IPS-NIHi11 (cell line): ENCODE data around the gene ACYP2.
"Not testable (repeated sequence)": the region's sequence is repeated elsewhere in the genome, so short reads cannot be mapped to it uniquely, and the experiment has no call there.

Source experiments
- DNase-seq: peaks from one replicate; pipeline ENCODE4 v3.0.0; 2012; ENCODE audit warnings: mixed read lengths, low spot score

Gene ACYP2

DNA sequence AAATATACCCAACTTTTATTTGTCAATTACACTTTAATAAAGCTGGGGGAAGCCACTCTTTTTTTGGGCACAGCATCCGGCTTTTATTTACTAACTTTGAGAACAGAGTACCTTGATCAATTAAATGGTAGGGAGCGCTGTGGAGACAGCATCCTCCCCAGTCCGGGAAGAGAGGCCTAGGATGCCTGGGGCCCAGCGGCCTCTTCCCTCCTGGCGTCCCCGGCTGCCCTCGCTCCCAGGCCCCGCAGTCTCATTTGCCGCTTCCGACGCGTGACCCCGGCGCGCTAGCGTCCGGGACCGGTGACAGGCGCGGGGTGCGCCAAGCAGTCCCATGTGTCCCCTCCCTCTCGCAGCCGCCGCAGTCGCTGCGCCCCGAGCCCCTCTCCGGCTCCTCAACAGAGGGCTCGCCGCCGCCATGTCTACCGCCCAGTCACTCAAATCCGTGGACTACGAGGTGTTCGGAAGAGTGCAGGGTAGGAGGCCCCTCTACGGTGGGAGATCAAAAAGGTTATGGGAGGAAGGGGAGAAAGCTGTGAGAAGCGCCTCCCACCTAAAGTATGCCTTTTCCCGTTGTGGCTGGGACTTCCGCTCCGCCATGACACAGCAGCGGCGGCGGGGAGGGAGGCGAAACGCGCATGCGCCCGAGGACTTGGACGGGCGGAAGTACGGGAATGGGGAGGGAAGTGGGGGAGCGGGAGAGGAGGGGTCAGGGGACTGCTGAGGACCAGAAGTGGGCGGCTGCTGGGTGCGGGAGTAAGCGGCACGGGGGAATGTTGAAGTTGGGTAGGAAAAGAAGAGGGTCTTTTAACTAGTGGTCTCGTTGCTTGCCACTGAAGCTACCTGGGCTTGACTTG, at the start of gene ACYP2:
TSS of gene ACYP2 (plus strand) at position 332 of the 854 bp plus-strand sequence.
- peak; percentile 96 for DNase-seq

GRCh38 chr2:54065891-54066290, 49.5 kb upstream of the ACYP2 start:
- no peak for DNase-seq

GRCh38 chr2:54067851-54068375, 47.5 kb upstream of the ACYP2 start:
- DNase-seq, result no peak

DNA sequence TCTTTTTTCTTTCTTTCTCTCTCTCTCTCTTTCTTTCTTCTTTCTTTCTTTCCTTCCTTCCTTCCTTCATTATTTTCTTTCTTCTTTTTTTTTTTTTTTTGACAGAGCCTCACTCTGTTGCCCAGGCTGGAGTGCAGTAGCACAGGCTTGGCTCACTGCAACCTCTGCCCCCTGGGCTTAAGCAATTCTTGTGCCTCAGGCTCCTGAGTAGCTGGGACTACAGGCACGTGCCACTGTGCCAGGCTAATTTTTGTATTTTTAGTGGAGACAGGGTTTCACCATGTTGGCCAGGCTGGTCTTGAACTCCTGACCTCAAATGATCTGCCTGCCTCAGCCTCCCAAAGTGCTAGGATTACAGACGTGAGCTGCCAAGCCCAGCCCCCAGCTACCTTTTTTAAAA, 42.9 kb upstream of the ACYP2 start:
- DNase-seq, result not testable (repeated sequence)

- DNase-seq, result no peak
Measured at GRCh38 chr2:54073796-54074195, 41.6 kb upstream of the ACYP2 start.

DNA sequence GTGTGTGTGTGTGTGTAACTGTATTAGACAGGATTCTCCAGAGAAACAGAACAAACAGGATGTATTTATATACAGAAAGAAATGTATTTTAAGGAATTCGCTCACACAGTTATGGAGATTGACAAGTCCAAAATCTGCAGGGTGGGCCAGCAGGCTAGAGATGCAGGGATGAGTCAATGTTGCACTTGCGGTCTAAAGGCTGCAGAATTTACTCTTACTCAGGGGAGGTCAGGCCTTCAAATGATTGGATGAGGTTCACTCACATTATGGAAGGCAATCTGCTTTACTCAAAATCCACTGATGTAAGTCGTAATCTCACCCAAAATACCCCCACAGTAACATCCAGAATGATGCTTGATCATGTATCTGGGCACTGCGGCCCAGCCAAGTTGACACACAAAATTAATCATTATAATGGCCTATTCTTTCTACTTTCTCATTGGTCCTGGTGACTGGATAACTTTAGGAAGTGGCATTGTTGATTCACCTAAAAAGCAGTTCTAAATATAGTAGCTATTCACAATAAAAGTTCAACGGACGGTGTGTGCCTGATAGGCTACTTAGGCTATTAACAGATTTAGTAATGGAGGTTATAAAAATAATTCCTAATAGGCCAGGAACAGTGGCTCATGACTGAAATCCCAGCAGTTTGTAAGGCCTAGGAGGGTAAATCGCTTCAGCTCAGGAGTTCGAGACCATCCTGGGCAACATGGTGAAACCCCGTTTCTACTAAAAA, 40.6 kb upstream of the ACYP2 start:
- no peak for DNase-seq

DNA sequence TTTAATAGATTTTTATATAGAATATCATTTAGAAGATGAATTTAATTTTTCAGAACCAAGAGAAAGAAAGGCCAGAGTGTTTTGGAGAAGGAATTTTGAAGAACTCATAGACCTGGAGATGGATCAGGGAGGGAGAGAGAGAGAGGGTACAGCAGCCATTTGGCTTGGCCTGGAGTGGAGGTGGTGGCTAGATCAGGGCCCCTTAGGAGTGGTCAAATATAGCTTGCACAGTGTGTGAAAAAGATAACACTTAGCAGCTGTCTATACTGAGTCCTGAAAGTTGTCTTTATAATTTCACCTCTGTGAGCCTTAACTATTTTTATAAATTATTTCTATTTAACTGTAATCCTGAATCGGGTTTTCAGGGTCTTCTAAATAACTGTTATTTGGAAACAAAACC, 38.8 kb upstream of the ACYP2 start:
- no peak for DNase-seq

DNA sequence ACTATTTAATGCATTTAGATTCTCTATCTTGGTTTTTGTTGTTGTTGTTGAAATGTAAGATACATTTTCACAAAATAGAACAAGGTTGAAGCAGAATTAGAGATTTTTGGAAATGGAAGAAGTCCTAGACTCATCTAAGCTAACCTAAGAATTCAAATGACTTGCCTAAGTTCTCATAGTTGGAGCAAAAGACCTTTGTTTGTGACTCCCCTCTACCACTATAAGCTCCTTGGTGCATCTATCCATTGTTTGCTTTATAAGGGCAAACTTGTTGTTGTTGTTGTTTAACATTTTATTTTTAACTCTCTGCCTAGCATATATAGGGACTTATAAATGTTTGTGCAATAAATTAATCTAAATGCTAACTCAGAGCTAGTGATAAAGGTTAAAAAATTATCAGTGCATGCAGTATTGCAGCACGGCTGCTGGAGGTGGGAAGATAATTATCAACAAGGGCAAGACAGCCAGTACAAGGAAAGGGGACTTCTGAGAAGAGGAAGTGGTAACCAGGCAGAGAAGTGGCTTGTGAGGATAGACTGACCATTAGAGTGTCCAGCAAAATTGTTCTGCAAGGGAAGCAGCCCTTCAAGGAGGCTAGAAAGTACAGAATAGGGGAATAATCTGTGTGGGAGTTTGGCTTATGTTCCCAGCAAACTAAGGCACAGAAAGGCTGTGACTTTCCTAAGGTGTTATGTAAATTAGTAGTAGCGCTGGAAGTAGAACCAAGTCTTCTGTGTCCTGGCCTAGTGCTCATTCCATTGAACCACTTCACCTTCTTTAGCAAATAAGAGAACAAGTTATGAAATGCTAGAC, 38.1 kb upstream of the ACYP2 start:
- no peak for DNase-seq

GRCh38 chr2:54079331-54079730, 36.1 kb upstream of the ACYP2 start:
- DNase-seq, result no peak

GRCh38 chr2:54081574-54081973, 33.8 kb upstream of the ACYP2 start:
- no peak for DNase-seq

GRCh38 chr2:54083021-54083420, 32.4 kb upstream of the ACYP2 start:
- DNase-seq, result no peak

GRCh38 chr2:54083445-54083844, 32.0 kb upstream of the ACYP2 start:
- no peak for DNase-seq

GRCh38 chr2:54084600-54084999, 30.8 kb upstream of the ACYP2 start:
- no peak for DNase-seq

DNA sequence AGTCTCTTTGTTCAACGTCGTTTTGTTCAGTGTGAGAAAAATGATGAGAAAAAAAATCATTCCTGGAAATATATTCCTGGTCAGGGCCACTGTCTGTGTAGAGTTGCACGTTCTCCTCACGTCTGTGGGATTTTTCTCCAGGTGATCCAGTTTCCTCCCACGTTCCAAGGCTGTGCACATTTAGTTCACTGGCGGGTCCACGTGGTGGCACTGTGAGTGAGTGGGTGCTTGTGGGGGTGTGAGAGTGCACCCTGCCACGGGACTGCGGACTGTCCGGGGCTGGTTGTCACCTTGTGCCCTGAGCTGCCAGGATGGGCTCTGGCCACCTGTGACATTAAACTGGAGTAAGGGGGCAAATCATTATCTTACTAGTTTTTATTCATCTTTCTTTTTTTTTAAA, 30.3 kb upstream of the ACYP2 start:
- no peak for DNase-seq

GRCh38 chr2:54086157-54086556, 29.3 kb upstream of the ACYP2 start:
- no peak for DNase-seq

DNA sequence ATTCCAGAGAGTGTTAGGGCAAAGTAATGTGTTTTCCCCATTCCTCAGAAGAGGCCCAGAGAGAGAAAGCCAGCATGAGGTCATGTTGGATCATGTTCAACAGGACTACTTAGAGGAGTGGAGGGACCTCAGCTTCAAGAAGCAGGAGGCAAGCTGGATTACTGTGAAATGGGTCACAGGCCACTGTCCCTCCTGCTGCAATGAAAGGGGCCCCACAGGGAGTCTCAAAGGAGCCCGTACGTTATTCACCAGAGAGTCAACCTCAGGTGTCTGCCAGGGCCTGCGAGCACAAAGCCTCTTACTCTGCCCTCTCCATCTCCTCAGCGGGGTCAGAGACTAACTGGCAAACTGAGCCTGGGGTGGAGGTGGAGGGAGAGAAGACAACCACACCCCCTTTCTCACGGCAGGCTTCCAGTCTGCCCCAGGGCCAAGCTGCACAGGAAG, 27.2 kb upstream of the ACYP2 start:
- no peak for DNase-seq

GRCh38 chr2:54088719-54089118, 26.7 kb upstream of the ACYP2 start:
- DNase-seq, result no peak

GRCh38 chr2:54090521-54091117, 24.8 kb upstream of the ACYP2 start:
- DNase-seq, result no peak

GRCh38 chr2:54092940-54093339, 22.5 kb upstream of the ACYP2 start:
- DNase-seq, result peak; percentile 28

DNA sequence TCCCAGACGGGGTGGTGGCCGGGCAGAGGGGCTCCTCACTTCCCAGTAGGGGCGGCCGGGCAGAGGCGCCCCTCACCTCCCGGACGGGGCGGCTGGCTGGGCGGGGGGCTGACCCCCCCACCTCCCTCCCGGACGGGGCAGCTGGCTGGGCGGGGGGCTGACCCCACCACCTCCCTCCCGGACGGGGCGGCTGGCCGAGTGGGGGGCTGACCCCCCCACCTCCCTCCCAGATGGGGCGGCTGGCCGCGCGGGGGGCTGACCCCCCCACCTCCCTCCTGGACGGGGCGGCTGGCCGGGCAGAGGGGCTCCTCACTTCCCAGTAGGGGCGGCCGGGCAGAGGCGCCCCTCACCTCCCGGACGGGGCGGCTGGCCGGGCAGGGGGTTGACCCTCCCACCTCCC, 20.0 kb upstream of the ACYP2 start:
- not testable (repeated sequence) for DNase-seq

GRCh38 chr2:54096141-54096540, 19.3 kb upstream of the ACYP2 start:
- not testable (repeated sequence) for DNase-seq

GRCh38 chr2:54097124-54097523, 18.3 kb upstream of the ACYP2 start:
- DNase-seq, result no peak
